NCI-H146 treated with DMSO at 0.1 percent for 48 hours (cell line): ENCODE measurements around the gene AEBP2.
"Not testable (repeated sequence)": the region's sequence is repeated elsewhere in the genome, so short reads cannot be mapped to it uniquely, and the experiment has no call there.

Experiments used
- DNase-seq: peaks from one replicate; lab custom pipeline; 2025; ENCODE audit not compliant: unreplicated experiment; lab: John Stamatoyannopoulos, UW

The AEBP2 gene, protein sequence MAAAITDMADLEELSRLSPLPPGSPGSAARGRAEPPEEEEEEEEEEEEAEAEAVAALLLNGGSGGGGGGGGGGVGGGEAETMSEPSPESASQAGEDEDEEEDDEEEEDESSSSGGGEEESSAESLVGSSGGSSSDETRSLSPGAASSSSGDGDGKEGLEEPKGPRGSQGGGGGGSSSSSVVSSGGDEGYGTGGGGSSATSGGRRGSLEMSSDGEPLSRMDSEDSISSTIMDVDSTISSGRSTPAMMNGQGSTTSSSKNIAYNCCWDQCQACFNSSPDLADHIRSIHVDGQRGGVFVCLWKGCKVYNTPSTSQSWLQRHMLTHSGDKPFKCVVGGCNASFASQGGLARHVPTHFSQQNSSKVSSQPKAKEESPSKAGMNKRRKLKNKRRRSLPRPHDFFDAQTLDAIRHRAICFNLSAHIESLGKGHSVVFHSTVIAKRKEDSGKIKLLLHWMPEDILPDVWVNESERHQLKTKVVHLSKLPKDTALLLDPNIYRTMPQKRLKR

DNA sequence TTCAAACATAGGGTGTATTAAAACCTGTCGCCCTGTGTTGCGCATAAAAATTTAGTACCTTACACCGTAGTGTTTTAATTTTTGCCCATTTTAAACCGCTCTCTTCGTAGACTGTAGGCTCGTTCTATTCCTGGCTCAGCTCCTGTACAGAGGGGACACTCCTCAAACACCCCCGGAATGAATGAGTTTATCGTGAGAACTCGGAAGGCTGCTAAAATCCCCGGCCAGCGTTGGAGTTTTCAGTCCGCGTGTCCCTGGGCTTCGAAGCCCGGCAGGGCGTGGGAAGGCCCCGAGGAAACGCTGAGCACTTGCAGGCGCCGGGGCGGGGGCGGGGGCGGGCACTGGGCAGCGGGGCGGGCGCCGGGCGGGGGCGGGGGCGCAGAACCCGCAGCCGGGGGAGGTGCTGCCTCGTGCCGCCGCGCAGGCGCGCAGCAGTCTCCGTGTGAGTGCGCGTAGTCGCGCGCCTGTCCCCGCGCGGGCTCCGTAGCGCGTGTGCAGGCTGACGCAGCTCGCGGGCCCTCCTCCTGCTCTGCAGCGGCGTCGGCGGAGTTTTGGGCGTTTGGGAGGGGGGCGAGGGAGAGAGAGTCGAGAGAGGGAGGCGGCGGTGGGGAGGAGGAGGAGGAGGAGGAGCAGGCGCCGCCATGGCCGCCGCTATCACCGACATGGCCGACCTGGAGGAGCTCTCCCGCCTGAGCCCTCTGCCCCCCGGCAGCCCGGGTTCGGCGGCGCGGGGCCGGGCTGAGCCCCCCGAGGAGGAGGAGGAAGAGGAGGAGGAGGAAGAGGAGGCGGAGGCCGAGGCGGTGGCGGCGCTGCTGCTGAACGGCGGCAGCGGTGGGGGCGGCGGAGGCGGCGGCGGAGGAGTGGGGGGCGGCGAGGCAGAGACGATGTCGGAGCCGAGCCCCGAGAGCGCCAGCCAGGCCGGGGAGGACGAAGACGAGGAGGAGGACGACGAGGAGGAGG is at the start of gene AEBP2:
AEBP2 (plus strand) TSS at position 434 of the 960 bp plus-strand sequence; CDS start at position 642, 208 bp downstream.
- DNase-seq: peak; percentile 77

DNA sequence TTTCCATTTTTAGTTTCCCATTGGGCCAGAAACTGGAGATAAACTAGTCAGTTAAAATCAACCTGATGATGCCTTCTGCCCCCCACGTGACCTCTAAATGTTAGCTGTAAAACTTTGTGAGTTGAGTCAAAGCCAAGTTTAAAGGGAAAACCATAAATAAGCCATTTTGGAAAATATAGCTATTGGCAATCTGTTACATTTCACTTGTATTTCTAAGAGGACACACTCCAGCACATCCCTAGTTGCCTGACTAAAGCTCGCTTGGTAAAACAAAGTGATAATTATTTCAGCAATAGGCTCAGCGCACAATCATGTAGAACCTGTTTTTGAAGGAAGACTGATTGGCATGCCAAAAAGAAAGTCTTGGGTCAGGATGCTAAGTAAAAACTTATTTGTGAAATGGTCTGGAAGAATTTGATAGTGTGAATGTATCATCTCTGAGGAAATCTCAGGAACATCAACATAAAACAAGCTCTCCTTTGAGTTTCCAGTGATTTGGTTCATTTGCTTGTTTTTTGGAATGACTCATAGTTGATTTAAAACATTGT is 49.2 kb upstream of the AEBP2 start:
- no peak for DNase-seq

DNA sequence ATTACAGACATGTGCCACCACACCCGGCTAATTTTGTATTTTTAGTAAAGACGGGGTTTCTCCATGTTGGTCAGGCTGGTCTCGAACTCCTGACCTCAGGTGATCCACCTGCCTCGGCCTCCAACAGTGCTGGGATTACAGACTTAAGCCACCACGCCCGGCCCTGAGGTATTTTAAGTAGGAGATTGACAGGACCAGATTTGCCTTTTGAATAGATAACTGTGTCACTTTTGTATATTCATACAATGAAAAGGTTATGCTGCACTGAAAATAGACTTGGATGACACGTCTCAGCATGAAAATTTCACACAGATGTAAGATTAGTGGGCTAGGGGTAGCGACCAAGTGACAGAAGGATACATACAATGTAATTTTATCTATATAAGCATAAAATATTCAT is 46.6 kb upstream of the AEBP2 start:
- DNase-seq: not testable (repeated sequence)

DNA sequence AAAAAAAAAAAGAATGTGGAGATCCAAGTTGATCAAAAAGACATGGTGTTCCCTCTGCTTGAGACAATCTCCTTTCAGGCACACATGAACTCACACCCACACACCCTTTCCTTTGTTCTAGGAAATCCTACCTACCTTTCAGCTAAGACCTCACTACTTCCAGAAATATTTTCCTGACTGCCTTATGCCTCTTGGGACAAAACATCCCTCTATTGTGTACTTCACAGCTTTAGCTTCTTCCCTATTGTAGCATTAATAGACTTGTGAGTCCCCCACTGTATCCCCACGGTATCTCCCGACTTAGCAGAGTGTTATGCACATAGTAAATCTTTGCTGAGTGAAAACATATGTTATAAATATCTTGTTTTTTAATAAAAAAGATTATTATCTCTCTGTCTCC is 44.9 kb upstream of the AEBP2 start:
- DNase-seq: no peak

DNA sequence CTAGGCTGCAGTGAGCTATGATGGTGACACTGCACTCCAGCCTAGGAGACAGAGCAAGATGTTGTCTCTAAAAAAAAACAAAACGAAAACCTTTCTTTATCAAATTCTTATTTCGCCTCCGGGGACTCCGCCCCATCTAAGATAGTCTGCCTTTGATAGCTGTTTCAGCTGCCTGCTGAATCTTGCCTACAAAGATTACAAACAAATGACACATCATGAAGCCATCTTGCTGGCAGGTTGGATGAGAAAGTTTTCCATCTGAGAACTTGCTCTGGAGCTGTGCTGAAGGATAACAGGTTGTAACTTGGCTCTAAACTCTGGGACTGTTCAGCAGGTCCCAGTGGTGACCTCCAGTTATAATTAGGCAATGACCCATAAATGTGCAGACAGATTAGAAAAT is 41.8 kb upstream of the AEBP2 start:
- no peak for DNase-seq

DNA sequence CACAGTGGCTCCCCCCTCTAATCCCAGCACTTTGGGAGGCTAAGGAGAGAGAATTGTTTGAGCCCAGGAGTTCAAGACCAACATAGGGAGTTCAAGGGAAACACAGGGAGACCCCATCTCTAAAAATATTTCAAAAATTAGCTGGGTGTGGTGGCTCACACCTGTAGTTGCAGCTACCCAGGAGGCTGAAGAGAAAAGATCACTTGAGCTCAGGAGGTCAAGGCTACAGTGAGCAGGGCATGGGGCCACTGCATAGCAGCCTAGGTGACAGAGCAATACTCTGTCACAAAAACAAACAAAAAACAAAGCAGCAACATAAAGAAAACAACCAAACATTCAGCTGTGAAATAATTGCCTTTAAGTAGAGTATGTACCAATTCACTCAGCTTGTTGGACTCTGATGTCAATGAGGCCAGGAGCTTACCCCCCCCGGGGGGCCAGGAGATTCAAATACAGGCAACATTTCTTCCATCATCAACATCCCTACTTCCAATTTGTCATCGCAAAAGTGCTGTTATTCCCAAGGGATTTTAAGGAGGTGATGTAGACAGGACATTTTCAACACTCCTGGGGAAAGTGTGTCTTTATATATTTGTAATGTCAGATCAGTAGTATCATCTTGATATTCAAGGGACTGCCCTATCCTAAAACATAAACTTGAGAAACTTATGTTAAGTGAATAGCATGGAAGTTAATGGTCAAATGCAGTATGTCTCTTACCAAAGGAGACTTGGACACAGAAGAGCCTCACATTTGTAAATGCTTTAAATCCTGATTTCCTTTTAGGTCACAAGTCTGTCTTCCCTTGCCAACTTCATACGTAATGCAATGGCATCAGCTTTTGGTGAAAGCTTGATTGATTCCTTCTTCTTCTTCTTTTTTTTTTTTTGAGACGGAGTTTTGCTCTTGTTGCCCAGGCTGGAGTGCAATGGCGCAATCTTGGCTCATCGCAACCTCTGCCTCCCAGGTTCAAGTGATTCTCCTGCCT is 40.6 kb upstream of the AEBP2 start:
- DNase-seq: no peak

DNA sequence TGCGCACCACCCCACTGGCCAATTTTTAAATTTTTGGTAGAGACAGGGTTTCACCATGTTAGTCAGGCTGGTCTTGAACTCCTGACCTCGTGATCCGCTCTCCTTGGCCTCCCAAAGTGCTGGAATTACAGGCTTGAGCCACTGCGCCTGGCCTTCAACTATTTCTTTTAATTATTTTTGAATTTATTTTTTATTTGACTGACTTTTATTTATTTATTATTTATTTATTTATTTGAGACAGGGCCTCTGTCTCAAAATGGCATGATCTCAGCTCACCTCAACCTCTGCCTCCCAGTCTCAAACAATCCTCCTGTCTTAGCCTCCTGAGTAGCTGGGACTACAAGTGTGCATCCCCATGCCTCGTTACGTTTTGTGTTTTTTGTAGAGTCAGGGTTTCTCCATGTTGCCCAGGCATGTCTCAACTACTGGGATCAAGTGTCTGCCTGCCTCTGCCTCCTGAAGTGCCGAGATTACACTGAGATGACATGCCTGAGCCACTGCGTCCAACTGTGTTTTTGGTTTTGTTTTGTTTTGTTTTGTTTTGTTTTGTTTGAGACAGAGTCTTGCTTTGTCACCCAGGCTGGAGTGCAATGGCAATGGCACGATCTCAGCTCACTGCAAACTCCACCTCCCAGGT is 38.5 kb upstream of the AEBP2 start:
- not testable (repeated sequence) for DNase-seq

DNA sequence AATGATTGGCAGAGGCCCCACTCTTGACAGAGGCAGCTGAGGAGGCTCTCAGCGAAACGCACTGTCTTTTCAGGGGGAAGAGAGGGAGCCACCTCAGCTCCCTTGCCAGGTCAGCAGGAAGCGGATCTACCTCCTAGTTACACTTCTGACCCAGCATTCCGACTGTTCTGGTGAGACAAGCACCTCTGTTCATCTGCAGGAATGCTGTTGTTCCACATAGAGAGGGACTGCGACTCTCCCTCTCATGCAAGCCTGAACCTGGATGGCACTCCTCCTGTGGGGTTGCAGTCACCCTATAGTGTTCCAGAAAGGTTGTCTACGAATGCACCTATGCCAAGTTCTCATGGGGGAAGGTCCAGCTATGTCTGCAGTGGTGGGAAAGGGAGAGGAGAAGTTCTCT is 37.1 kb upstream of the AEBP2 start:
- no peak for DNase-seq

DNA sequence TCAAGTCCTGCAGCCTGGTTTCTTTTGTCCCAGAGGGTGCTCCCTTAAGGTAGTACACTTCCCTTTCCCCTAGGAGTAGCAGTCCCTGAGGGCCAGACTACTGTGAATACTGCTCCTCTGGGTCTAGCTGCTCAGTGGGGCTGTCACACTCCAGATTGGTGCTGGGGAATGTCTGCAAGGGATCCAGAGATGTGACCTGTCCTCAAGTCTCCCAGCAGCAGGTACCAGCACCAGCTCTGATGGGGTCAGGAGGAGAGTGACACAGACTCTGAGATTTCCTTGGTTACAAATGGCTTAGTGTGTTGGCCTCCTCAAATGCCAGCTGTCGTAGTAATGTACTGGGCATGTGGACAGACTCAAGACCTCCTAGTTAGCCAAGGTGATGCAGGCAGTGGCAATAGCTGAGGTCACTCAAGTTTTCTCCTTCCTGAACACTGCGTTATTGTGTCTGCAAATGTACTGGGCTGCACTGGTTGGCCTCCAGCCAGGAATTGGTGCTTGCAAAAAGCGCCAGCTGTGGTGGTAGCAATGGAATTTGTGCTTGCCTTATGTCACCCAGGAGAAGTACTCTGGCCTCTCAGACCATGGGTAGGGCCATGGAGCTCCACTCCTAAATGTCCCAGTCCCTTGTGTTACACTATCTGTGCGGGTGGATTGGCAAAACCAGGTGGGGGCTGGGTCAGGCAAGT is 36.4 kb upstream of the AEBP2 start:
- no peak for DNase-seq

DNA sequence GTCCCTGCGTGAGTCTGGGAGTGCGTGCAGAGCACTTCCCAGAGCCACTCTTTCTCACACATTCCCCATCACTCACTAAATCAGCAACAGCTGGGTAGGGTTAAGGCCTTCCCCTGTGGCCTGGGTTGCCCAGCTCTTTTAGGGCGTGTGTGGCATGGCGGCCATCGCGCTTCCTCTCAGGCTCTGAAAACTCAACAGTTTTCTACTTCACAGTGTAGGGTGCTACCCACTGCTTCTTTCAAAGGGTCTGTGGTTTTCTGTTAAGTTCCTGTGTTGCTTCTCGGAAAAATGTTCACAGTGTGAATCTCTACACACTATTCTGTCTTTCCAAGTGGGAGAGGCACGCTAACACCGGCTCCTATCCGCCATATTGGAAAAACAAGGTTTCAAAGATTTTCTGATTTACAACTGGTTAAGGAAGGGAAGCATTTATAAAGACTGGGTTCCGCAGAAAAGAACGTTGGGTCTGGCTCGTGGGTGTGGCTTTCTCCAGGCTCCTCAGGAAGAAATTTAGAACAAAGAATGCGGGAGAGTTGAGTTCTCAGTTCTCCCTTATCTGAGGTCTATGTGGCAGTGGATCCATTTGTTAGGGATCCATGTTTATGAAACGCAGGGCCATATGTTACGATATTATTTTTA is 34.9 kb upstream of the AEBP2 start:
- no peak for DNase-seq

DNA sequence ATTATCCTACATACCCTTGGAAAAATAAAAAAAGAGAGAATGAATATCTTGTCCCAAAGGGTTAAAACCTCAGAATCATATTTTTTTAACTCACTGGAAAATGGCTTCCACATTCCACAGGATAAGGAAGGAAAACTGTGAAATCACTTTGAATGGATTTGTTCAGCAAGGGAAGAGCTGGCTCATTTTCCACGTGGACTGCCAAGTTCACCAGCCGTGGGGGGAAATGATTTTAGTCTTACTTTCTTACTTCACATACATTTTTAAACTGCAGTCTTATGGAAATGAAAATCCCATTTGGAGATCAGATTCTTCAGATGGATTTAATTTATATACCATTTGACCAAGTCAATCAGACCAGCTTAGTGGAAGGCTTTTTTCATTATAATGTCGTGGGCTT is 29.9 kb upstream of the AEBP2 start:
- no peak for DNase-seq

DNA sequence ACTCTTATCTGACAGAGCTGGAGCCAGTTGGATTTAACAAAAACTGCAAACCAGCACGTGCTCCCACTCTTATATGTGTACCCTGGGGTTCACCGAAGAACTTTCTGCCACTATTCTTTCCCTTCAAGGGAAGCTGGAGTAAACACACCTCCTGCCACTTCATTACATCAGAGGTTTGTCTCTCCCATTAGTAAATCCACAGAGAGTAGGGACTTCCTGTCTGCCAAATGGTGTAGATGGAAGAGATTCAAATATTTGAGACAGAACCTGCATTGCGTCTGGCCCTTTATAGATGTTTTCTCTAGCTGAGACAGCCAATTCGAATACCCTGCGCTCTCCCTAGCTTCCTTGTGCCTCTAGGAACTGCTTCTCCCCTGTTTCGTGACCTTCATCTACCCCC is 29.1 kb upstream of the AEBP2 start:
- DNase-seq: no peak

DNA sequence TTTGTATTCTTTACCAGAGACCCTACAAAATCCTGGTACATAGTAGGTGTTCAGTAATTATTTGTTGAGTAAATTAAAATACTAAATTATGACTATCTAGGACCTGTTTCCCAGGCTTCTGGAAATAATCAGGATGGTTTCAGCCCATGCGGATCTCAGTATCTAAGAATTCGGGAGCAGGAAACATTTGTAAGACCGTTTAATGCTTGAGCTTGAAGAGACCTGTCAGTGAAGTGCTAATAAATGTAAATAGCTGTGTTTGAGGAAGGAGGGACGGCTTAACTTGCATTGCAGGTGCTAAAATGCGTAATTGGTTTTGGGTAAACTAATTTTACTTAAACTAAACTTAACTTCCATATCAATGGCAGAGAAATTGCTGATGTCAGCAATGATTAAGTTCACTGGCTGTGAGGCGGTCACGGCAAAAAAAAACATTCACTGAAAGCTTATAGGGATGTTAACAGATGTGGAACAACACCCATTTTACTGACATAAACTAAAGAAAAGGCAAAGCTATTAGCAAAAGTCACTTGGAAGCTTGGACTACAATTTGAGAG is 28.6 kb upstream of the AEBP2 start:
- no peak for DNase-seq

DNA sequence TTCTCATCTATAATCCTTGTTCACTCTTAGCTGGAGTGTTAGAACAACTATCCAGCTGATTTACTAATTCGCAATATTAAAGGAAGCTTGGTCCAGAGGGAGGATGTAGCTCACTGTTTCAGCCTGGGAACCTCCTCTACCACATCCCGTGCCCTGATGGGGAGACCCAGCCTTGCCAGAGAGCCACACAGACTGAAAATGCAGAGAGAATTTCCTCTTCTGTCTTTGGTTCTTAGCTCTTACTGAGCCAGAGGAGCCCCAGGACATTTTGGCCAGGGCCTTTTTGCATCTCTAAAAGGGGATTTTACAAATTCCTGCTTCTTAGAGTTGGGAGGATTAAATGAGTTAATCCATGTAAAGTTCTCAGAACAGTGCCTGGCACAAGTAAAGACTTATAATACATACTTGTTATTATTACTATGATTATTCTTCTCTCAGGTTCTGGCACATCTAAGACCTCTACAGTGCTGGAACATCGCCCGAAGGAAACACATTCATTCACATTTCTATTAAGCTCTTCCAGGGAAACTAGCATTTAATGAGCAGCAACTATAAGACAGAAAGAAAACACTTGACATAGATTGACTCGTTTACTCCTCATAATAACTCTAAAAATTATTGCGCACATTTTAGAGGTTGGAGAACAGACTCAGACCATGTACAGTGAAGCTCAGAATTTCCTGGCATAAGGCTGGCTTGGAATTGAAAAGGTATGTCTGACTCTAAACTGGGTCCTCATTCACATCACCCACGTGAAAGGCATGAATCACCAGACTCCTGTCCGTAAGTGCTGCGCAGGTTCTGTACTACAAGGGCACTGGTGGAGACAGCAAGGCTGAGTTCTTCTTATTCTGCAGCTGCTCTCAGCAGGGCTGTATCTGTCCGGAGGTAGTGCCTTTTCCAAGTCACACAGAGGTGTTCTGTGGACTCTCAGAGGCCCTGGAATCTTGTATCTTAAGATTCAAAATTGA is 27.8 kb upstream of the AEBP2 start:
- no peak for DNase-seq

DNA sequence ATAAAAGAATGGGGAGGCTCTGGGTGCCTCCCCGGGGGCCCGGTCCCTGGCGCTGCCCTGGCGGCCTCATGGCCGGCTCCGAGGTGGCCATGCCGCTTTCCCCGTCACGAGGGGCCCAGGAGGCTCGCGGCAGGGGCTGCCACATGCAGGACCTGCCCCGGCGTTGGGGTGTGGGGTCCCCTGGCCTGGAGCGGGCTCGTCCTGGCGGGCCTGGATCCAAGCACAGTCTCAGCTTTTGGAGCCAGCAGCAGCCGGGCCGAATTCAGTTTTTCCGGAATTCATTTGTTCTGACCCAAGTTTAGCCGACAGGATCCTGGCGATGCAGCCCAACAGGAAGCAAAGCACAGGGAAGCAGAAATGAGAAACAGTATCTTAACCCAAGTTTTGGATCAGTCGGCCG is 26.4 kb upstream of the AEBP2 start:
- DNase-seq: no peak

DNA sequence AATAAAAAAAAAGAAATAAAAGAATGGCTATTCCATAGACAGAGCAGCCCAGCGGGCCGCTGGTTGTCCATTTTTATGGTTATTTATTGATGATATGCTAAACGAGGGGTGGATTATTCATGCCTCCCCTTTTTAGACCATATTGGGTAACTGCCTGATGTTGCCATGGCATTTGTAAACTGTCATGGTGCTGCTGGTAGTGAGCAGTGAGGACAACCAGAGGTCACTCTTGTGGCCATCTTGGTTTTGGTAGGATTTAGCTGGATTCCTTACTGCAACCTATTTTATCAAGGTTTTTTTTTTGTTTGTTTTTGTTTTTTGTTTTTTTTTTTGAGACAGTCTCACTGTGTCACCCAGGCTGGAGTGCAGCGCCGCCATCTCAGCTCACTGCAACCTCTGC is 25.7 kb upstream of the AEBP2 start:
- not testable (repeated sequence) for DNase-seq

DNA sequence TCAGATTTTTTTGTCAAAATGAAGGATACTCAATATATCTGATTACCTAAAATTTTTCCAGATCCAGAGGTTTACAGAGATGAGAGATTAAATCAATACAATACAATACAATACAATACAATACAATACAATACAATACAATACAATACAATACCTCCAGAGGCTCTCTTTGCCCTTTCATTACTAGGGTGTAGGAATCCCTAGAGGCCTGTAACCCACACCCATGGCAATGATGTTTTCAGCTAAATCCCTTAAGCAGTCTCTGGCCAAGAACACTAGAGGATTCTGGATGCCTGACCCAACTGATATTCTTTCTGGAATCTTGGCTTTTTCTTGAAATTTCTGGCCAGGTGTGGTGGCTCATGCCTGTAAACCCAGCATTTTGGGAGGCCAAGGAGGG is 23.7 kb upstream of the AEBP2 start:
- no peak for DNase-seq
